ENCODE results near the gene RPL6.
A peak's percentile ranks its signal among the peaks of the same experiment; 100 is the strongest.
"Not testable (repeated sequence)": the region's sequence is repeated elsewhere in the genome, so short reads cannot be mapped to it uniquely, and the experiment has no call there.

RPL6 gene

DNA sequence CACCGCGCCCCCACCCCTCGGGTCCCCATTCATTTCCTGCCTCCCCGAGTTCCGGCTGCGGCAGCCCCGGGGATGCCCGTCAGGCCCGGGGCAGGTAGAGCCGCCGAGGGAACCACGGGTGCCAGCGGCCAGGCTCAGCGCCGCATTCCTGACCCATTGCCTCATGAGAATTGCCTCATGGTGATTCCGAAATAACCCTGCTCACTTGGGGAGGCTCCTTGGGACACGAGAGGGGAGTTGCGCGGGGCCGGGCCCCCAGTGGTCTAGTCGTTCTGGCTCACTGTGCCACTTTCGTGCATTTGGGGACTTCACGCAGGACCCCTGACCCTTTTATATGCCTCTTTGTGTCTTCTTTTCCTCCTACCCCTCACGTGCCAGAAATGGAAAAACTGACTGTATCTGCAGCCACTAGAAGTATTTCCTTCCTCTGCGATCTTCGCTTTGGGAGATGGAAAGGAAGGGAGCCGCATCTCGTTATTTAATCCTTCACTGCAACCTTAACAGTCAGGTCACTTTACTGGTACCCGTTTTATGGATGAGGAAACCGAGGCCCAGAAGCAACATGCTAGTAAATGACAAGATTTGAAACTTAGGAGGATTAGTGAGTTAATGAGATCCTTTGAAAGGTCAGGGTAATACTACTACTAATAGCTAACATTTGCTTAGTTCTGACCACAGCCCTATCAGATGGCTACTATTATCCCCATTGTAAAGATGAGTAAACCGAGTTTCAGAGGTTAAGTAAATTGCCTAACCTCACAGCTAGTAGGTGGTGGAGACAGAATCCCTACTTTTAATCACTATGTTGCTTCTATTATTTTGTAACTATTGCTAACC is 10.1 kb upstream of the RPL6 start:
- Histone ChIP-seq H3K4me3 (ENCODE audit: low read depth, low read length) (peak overlapping the region; percentile 100), H3K27ac (ENCODE audit: low read depth, low read length) (peak overlapping the region; percentile 99), H3K9me3 (ENCODE audit: control insufficient read depth, insufficient read depth, low read depth, low read length) (no peaks in the 10 kb centered on the region), H3K9ac (ENCODE audit: low read length) (peak overlapping the region; percentile 98), H3K27me3 (ENCODE audit: control insufficient read depth, insufficient read depth, low read length) (no peaks in the 10 kb centered on the region), H3K36me3 (ENCODE audit: control insufficient read depth, insufficient read depth, low read length) (no peaks in the 10 kb centered on the region), H3K4me1 (ENCODE audit: control insufficient read depth, insufficient read depth, low read length) (peaks cover 5% of the 10 kb centered on the region; the same call in 1 of the 2 replicates)

DNA sequence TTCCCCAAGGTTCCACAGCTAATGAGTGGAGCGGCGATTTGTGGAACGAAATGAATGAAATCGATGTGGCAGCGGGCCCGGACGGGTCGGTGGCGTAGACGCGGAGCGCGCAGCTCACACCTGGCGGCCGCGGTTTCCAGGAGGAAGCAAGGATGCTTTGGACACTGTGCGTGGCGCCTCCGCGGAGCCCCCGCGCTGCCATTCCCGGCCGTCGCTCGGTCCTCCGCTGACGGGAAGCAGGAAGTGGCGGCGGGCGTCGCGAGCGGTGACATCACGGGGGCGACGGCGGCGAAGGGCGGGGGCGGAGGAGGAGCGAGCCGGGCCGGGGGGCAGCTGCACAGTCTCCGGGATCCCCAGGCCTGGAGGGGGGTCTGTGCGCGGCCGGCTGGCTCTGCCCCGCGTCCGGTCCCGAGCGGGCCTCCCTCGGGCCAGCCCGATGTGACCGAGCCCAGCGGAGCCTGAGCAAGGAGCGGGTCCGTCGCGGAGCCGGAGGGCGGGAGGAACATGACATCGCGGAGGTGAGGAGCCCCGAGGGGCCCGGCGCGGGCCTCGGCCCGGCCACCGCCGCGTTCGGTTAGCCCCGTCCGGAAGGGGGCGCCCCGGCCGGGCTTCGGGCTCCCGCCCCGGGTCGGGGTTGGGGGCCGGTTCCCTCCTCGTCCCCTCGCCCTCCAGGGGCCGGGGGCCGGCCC is 9.3 kb upstream of the RPL6 start, which contains the start of gene PTPN11:
Gene PTPN11 (plus strand): TSS at position 340 of the 689 bp plus-strand sequence. CDS start 165 bp downstream, at position 505.
- peaks cover 5% of the 10 kb centered on the region; the same call in 1 of the 2 replicates for H3K4me1 ChIP-seq (ENCODE audit: control insufficient read depth, insufficient read depth, low read length)
- H3K27me3 ChIP-seq (ENCODE audit: control insufficient read depth, insufficient read depth, low read length): no peaks in the 10 kb centered on the region
- no peaks in the 10 kb centered on the region for H3K36me3 ChIP-seq (ENCODE audit: control insufficient read depth, insufficient read depth, low read length)
- peak within 1 kb of the TSS; percentile 99 for H3K27ac ChIP-seq (ENCODE audit: low read depth, low read length)
- H3K4me3 ChIP-seq (ENCODE audit: low read depth, low read length): peak within 1 kb of the TSS; percentile 100
- H3K9me3 ChIP-seq (ENCODE audit: control insufficient read depth, insufficient read depth, low read depth, low read length): no peaks in the 10 kb centered on the region
- H3K9ac ChIP-seq (ENCODE audit: low read length): peak within 1 kb of the TSS; percentile 98

DNA sequence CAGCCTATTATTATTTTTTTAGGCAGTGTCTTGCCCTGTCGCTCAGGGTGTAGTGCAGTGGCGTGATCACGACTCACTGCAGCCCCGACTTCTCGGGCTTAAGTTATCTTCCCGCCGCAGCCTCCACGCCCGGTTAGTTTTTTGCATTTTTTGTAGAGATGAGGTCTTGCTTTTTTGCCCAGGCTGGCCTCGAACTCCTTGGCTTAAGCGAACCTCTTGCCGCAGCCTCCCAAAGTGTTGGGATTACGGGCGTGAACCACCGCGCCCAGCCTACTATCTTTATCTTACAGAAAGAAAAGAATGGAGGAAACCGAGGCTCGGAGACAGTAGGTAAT is 8.8 kb upstream of the RPL6 start:
- H3K9ac ChIP-seq (ENCODE audit: low read length): peak overlapping the region; percentile 98
- no peaks in the 10 kb centered on the region for H3K36me3 ChIP-seq (ENCODE audit: control insufficient read depth, insufficient read depth, low read length)
- H3K4me3 ChIP-seq (ENCODE audit: low read depth, low read length): peak overlapping the region; percentile 100
- no peaks in the 10 kb centered on the region for H3K27me3 ChIP-seq (ENCODE audit: control insufficient read depth, insufficient read depth, low read length)
- H3K27ac ChIP-seq (ENCODE audit: low read depth, low read length): peak overlapping the region; percentile 99
- H3K9me3 ChIP-seq (ENCODE audit: control insufficient read depth, insufficient read depth, low read depth, low read length): no peaks in the 10 kb centered on the region
- H3K4me1 ChIP-seq (ENCODE audit: control insufficient read depth, insufficient read depth, low read length): peaks cover 5% of the 10 kb centered on the region; the same call in 1 of the 2 replicates

DNA sequence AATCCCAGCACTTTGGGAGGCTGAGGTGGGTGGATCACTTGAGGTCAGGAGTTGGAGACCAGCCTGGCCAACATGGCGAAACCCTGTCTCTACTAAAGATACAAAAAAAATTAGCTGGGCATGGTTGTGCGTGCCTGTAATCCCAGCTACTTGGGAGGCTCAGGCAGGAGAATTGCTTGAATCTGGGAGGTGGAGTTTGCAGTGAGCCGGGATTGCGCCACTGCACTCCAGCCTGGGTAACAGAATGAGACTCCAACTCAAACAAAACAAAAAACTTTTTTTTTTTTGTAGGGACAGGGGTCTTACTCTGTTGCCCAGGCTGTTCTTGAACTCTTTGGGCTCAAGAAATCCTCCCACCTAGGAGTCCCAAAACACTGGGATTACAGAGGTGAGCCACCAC is 6.1 kb upstream of the RPL6 start:
- H3K9me3 ChIP-seq (ENCODE audit: control insufficient read depth, insufficient read depth, low read depth, low read length); H3K4me3 ChIP-seq (ENCODE audit: low read depth, low read length); H3K36me3 ChIP-seq (ENCODE audit: control insufficient read depth, insufficient read depth, low read length); H3K27ac ChIP-seq (ENCODE audit: low read depth, low read length); H3K27me3 ChIP-seq (ENCODE audit: control insufficient read depth, insufficient read depth, low read length); H3K9ac ChIP-seq (ENCODE audit: low read length); H3K4me1 ChIP-seq (ENCODE audit: control insufficient read depth, insufficient read depth, low read length): not testable (repeated sequence)

DNA sequence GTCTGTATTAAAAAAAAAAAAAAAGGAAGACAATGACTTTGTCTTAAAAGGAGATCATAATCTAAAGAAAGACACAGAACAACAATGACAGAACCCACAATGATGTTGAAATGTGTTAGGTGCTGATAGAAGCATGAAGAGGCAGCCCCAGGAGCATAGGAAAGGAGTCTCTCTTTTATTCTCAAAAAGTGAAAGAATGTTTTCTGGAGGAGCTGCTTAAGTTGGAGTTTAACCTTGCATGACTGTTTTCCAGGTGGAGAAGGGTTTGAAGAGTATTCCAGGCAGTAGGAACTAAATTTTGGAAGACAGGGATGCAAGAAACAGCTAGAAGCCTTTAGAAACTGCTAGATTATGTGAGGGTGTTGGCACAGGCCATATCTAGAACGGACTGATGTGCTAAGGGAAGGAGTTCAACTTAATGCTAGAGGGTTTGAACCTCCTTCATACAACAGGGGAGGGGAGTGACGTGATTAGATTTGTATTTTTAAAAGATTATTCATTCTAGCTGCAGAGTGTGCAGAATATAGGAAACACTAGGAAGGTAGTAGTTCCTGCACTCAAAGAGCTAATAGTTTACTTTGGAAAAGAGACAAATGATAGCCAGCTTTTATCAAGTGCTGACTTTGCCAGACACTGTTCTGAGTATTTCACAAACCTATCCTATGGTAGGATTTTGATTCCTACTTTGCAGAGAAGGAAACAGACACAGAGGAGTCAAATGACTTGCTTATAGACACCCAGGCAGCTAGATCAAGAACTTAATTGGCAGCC is 4.6 kb upstream of the RPL6 start:
- Histone ChIP-seq H3K36me3 (ENCODE audit: control insufficient read depth, insufficient read depth, low read length) (no peaks in the 10 kb centered on the region), H3K27me3 (ENCODE audit: control insufficient read depth, insufficient read depth, low read length) (0 out of 2 replicates have a peak, but pooled peaks cover 2% of the 10 kb centered on the region), H3K4me3 (ENCODE audit: low read depth, low read length) (no peak overlapping the region), H3K9me3 (ENCODE audit: control insufficient read depth, insufficient read depth, low read depth, low read length) (no peaks in the 10 kb centered on the region), H3K4me1 (ENCODE audit: control insufficient read depth, insufficient read depth, low read length) (no peaks in the 10 kb centered on the region), H3K27ac (ENCODE audit: low read depth, low read length) (no peak overlapping the region), H3K9ac (ENCODE audit: low read length) (no peak overlapping the region)

DNA sequence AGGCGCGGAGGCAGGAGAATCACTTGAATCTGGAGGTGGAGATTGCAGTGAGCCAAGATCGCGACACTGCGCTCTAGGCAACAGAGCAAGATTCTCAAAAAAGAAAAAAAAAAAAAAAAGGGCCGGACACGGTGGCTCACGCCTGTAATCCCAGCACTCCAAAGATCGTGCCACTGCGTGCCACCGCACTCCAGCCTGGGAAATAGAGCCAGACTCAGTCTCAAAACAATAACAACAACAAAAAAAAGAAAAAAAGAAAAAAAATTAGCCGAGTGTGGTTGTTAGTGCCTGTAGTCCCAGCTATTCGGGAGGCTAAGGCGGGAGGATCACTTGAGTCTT is 470 bp upstream of the RPL6 start:
- no peak overlapping the region for H3K27ac ChIP-seq (ENCODE audit: low read depth, low read length)
- H3K9ac ChIP-seq (ENCODE audit: low read length): no peak overlapping the region
- H3K27me3 ChIP-seq (ENCODE audit: control insufficient read depth, insufficient read depth, low read length): 0 out of 2 replicates have a peak, but pooled peaks cover 2% of the 10 kb centered on the region
- peaks cover 39% of the 10 kb centered on the region for H3K36me3 ChIP-seq (ENCODE audit: control insufficient read depth, insufficient read depth, low read length)
- no peak overlapping the region for H3K4me3 ChIP-seq (ENCODE audit: low read depth, low read length)
- 0 out of 2 replicates have a peak, but pooled peaks cover 5% of the 10 kb centered on the region for H3K4me1 ChIP-seq (ENCODE audit: control insufficient read depth, insufficient read depth, low read length)
- H3K9me3 ChIP-seq (ENCODE audit: control insufficient read depth, insufficient read depth, low read depth, low read length): no peaks in the 10 kb centered on the region

DNA sequence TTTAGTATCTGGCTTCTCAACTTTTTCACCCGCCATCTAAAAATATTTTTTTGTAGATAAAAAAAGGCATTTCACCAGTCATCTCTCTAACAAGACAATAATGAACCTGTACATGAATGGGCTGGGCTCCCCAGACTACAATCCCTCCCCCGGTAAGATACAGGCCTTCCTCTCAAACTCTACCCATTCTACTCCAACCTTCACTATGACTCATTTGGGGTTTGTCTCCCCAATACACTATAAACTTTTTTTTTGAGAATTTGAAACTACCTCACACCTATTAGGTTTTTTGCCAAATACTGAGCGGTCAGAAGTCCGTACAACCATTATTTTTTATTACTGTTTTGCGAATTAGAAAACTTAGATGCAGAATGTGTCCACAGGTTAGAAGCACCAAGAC is 784 bp downstream of the RPL6 start:
- H3K9me3 ChIP-seq (ENCODE audit: control insufficient read depth, insufficient read depth, low read depth, low read length): no peaks in the 10 kb centered on the region
- H3K36me3 ChIP-seq (ENCODE audit: control insufficient read depth, insufficient read depth, low read length): peaks cover 49% of the 10 kb centered on the region
- H3K27me3 ChIP-seq (ENCODE audit: control insufficient read depth, insufficient read depth, low read length): 0 out of 2 replicates have a peak, but pooled peaks cover 2% of the 10 kb centered on the region
- H3K9ac ChIP-seq (ENCODE audit: low read length): peak overlapping the region; percentile 97
- H3K4me3 ChIP-seq (ENCODE audit: low read depth, low read length): peak overlapping the region; percentile 93
- H3K27ac ChIP-seq (ENCODE audit: low read depth, low read length): peak overlapping the region; percentile 99
- 0 out of 2 replicates have a peak, but pooled peaks cover 5% of the 10 kb centered on the region for H3K4me1 ChIP-seq (ENCODE audit: control insufficient read depth, insufficient read depth, low read length)

DNA sequence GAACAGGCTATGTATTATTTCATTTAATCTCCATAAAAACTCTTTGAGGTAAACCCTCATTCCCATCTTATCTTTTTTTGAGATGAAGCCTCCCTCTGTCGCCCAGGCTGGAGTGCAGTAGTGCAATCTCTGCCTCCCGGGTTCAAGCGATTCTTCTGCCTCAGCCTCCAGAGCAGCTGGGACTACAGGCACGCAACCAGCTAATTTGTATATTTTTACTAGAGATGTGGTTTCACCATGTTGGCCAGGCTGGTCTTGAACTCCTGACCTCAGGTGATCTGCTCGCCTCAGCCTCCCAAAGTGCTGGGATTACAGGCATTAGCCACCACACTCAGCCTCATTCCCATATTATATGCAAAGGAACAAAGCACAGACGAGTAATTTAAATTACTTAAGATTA is 1.7 kb downstream of the RPL6 start:
- not testable (repeated sequence) for H3K9ac ChIP-seq (ENCODE audit: low read length); H3K4me1 ChIP-seq (ENCODE audit: control insufficient read depth, insufficient read depth, low read length); H3K9me3 ChIP-seq (ENCODE audit: control insufficient read depth, insufficient read depth, low read depth, low read length); H3K27me3 ChIP-seq (ENCODE audit: control insufficient read depth, insufficient read depth, low read length); H3K27ac ChIP-seq (ENCODE audit: low read depth, low read length)
- Histone ChIP-seq H3K36me3 (ENCODE audit: control insufficient read depth, insufficient read depth, low read length) (peaks cover 49% of the 10 kb centered on the region), H3K4me3 (ENCODE audit: low read depth, low read length) (peak overlapping the region; percentile 93)

DNA sequence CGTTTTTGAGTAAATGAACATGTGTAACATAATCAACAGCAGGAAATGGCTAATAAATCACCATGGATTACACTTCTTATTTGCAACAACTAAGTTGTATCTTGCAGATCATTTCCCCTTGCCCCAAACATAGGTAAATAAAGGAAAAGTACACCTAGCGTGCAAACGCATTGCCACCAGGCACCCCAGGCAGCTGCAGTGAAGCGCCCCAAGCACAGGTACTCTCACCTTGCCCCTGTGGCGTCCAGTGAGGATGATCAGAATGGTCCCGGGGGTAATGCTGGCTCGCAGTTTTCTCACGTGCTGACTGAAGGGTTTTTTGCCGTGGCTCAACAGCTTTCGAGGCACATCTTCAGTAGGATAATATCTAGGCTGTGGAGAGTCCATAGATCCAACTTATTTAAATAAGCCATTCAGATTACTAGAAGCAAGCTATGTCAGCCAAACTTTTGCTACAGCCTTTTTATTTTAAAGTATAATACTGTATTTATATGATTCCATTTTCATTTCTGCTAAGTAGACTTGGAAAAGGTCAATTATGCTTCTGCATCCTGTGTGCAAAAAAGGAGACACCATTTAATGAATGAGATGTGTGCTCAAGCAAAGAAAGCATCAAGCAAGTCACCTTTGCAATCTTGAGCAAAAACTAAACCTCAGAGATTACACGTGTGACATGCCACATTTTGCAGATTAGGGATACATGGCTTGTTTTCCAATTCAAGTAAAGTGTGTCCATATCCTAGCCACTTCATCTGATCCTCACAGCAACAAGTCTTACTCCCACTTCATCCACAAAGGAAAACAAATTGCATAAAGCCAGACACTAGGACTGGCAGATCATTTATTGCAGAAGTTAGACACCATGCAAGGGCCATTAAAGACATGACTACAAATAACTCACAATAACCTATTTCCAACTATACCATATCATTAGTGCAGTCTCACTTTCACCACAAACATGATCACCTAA is 2.6 kb downstream of the RPL6 start:
- peak overlapping the region; percentile 93; the same call in 1 of the 2 replicates for H3K4me3 ChIP-seq (ENCODE audit: low read depth, low read length)
- 0 out of 2 replicates have a peak, but pooled peaks cover 5% of the 10 kb centered on the region for H3K4me1 ChIP-seq (ENCODE audit: control insufficient read depth, insufficient read depth, low read length)
- H3K36me3 ChIP-seq (ENCODE audit: control insufficient read depth, insufficient read depth, low read length): peaks cover 49% of the 10 kb centered on the region
- H3K27me3 ChIP-seq (ENCODE audit: control insufficient read depth, insufficient read depth, low read length): 0 out of 2 replicates have a peak, but pooled peaks cover 2% of the 10 kb centered on the region
- H3K9me3 ChIP-seq (ENCODE audit: control insufficient read depth, insufficient read depth, low read depth, low read length): no peaks in the 10 kb centered on the region
- no peak overlapping the region for H3K9ac ChIP-seq (ENCODE audit: low read length)
- H3K27ac ChIP-seq (ENCODE audit: low read depth, low read length): no peak overlapping the region

DNA sequence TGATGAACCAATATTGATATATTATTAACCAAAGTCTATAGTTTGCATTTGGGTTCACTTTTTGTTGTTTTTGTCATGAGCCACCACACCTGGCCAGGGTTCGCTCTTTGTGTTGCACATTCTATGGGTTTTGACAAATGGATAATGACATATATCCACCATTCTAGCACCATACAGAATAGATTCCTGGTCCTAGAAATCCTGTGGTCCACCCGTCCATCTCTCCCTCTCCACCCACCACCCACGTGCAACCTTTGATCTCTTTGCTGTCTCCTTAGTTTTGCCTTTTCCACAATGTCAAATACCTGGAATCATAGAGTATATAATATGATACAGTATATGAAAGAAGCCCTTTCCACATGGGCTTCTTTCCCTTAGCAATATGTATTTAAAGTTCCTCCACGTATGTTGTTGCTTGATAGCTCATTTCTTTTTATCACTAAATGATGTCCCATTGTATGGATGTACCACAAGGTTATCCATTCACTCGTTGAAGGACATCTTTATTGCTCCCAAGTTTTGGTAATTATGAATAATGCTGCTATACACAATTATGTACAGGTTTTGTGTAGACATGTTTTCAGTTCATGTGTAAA is 7.4 kb downstream of the RPL6 start:
- H3K4me1 ChIP-seq (ENCODE audit: control insufficient read depth, insufficient read depth, low read length): no peaks in the 10 kb centered on the region
- peaks cover 30% of the 10 kb centered on the region for H3K36me3 ChIP-seq (ENCODE audit: control insufficient read depth, insufficient read depth, low read length)
- H3K4me3 ChIP-seq (ENCODE audit: low read depth, low read length): no peak overlapping the region
- H3K27me3 ChIP-seq (ENCODE audit: control insufficient read depth, insufficient read depth, low read length): no peaks in the 10 kb centered on the region
- H3K27ac ChIP-seq (ENCODE audit: low read depth, low read length): no peak overlapping the region
- no peak overlapping the region for H3K9ac ChIP-seq (ENCODE audit: low read length)
- no peaks in the 10 kb centered on the region for H3K9me3 ChIP-seq (ENCODE audit: control insufficient read depth, insufficient read depth, low read depth, low read length)

Data from HUES6 (cell line).